Osteocyte (in vitro differentiated cells): ENCODE results near the gene EDEM1. TPM values are rescaled to one million over a fixed set of nuclear protein-coding genes. Genes with fewer than 3 reads are reported as not detected.

ENCODE experiments used
- DNase-seq: peaks from one replicate; pipeline ENCODE4 v3.0.0; 2021; ENCODE audit warnings: mixed read lengths; ENCODE audit not compliant: unreplicated experiment; ENCODE audit errors: extremely low spot score
- H3K27ac Mint-ChIP-seq: one replicate; pipeline ENCODE4 v1.8.0; 2021; ENCODE audit warnings: mild to moderate bottlenecking, mixed read lengths; ENCODE audit not compliant: unreplicated experiment
- H3K27me3 Mint-ChIP-seq: one replicate; pipeline ENCODE4 v1.8.0; 2021; ENCODE audit warnings: mixed read lengths; ENCODE audit not compliant: unreplicated experiment
- H3K36me3 Mint-ChIP-seq: one replicate; pipeline ENCODE4 v1.8.0; 2021; ENCODE audit warnings: mixed read lengths; ENCODE audit not compliant: unreplicated experiment
- H3K4me1 Mint-ChIP-seq: one replicate; pipeline ENCODE4 v1.8.0; 2021; ENCODE audit warnings: mixed read lengths; ENCODE audit not compliant: unreplicated experiment
- H3K4me3 Mint-ChIP-seq: one replicate; pipeline ENCODE4 v1.8.0; 2021; ENCODE audit warnings: mild to moderate bottlenecking, moderate library complexity, mixed read lengths; ENCODE audit not compliant: unreplicated experiment
- H3K9me3 Mint-ChIP-seq: one replicate; pipeline ENCODE4 v1.8.0; 2021; ENCODE audit warnings: mixed read lengths; ENCODE audit not compliant: unreplicated experiment
- total RNA-seq: library from RNA; stranded (reverse); gene quantifications from 2 replicates; pipeline ENCODE4 v1.2.1, GENCODE V29; 2021
- TF ChIP-seq, protein P1 (sequence below): fragments of 200-600 bp; sonication (generic); IDR thresholded peaks from 2 replicates; pipeline ENCODE4 v1.5.0; 2021; ENCODE audit warnings: antibody characterized with exemption, mild to moderate bottlenecking, moderate library complexity

Gene EDEM1
- total RNA-seq, 1 donor from 2014 or later, result 45.9 TPM

DNA sequence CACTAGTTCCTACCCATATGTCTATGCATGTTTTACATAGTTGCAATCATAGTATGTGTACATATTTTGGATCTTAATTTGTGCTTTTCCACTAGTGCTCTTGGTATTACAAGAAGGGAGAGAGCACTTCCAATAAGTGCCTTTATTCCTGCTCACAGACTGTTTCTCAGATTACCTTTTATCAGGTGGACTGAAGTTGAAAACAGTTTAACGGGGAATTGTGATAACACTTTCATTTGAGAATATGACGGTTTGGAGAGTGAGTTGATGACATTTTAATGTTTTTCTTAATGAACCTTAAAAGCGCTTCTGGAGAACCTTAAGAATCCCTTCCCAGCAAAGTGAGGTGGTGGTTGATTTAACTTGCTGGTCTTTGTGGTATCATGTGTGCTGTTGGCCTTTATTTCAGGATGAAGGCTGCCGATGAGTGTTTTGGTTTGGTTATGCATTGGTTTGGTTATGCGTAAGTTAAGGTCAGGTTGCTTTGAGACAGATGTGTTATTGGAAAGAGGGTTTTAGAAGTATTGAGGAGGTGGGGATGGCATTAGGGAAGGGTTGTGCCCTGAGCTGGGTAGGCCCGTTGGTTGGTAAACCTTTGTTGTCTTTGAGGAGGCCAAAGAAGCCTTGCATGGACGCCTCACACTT lies 2.8 kb downstream of the EDEM1 start:
- no peaks in the 10 kb centered on the region for H3K9me3 Mint-ChIP-seq
- H3K27ac Mint-ChIP-seq, result peak overlapping the region; percentile 44
- H3K4me1 Mint-ChIP-seq, result peaks cover 50% of the 10 kb centered on the region
- H3K4me3 Mint-ChIP-seq, result peak overlapping the region; percentile 66
- H3K27me3 Mint-ChIP-seq, result no peaks in the 10 kb centered on the region
- TF ChIP-seq, protein P1, sequence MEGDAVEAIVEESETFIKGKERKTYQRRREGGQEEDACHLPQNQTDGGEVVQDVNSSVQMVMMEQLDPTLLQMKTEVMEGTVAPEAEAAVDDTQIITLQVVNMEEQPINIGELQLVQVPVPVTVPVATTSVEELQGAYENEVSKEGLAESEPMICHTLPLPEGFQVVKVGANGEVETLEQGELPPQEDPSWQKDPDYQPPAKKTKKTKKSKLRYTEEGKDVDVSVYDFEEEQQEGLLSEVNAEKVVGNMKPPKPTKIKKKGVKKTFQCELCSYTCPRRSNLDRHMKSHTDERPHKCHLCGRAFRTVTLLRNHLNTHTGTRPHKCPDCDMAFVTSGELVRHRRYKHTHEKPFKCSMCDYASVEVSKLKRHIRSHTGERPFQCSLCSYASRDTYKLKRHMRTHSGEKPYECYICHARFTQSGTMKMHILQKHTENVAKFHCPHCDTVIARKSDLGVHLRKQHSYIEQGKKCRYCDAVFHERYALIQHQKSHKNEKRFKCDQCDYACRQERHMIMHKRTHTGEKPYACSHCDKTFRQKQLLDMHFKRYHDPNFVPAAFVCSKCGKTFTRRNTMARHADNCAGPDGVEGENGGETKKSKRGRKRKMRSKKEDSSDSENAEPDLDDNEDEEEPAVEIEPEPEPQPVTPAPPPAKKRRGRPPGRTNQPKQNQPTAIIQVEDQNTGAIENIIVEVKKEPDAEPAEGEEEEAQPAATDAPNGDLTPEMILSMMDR, result no peak
- no peak for DNase-seq
- H3K36me3 Mint-ChIP-seq, result peaks cover 11% of the 10 kb centered on the region

DNA sequence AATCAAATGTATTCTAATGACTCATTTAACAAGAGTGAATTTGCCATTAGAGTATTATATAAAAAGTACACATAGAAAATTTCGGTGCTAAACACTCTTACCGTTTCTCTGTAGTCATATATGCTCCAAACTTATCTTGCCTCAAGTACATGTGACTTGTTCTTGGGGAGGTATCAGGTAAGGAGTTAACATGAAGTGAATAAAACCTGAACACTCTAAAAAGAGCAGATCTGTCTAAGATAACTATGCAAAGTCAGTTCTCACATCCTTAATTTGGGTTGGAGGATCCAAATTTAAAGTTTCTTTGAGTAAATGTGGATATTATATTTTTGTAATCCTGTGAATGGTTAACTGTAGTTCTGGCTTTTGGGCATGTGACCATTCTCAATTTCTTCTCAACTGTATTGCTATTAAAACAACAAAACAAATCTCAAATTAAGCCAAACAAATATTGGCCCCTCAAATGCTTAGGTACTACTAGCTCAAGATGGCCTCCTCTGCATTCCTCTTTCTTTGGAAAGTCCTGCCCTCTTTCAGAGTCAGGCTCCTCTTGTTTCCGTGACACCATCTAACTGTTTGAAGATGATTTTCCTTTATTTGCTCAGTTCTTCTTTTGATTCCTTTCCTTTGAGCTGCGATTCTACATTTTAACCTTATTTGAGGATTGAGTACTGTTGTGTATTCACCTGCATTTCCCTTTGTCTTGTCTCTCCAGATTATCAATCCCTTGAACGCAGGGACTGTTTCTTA lies 4.2 kb downstream of the EDEM1 start:
- Mint-ChIP-seq H3K27me3 (no peaks in the 10 kb centered on the region), H3K36me3 (peaks cover 15% of the 10 kb centered on the region), H3K4me1 (peaks cover 59% of the 10 kb centered on the region), H3K4me3 (no peak overlapping the region), H3K27ac (peak overlapping the region; percentile 23), H3K9me3 (no peaks in the 10 kb centered on the region)
- TF ChIP-seq, protein P1, result no peak
- no peak for DNase-seq

GRCh38 chr3:5192571-5193365 lies 5.3 kb downstream of the EDEM1 start:
- TF ChIP-seq, protein P1, result no peak
- no peaks in the 10 kb centered on the region for H3K27me3 Mint-ChIP-seq
- H3K9me3 Mint-ChIP-seq, result no peaks in the 10 kb centered on the region
- no peak for DNase-seq
- H3K4me3 Mint-ChIP-seq, result no peak overlapping the region
- peaks cover 25% of the 10 kb centered on the region for H3K36me3 Mint-ChIP-seq
- peak overlapping the region; percentile 38 for H3K27ac Mint-ChIP-seq
- peaks cover 66% of the 10 kb centered on the region for H3K4me1 Mint-ChIP-seq

DNA sequence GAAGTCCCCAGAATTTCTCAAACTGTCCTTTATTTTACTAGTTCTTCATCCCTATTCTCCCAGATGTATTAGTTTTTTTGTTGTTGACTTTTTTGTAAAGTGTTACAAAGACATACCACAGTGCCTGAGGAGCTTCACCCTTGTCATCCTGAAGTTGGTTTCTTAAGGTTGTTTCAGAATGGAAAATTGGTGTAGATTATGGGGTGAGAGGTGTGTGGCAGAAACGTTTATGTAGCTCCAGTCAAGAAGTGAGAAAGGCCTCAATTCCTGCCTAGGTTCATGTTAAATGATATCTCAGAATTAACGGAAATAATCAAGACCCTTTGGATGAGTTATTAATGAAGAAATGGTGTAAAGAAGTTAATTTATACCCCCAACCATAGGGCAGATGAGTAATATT lies 6.8 kb downstream of the EDEM1 start:
- peak overlapping the region; percentile 69 for H3K27ac Mint-ChIP-seq
- no peak overlapping the region for H3K4me3 Mint-ChIP-seq
- peaks cover 31% of the 10 kb centered on the region for H3K36me3 Mint-ChIP-seq
- H3K4me1 Mint-ChIP-seq, result peaks cover 68% of the 10 kb centered on the region
- TF ChIP-seq, protein P1, result no peak
- no peaks in the 10 kb centered on the region for H3K27me3 Mint-ChIP-seq
- no peaks in the 10 kb centered on the region for H3K9me3 Mint-ChIP-seq
- no peak for DNase-seq
